Liver (tissue), 3 donors: ENCODE results near the gene ITGA4.

Source experiments
- CTCF ChIP-seq: fragments of 150-350 bp; IDR thresholded peaks from 2 replicates; pipeline ENCODE4 v1.5.1; 2017; ENCODE audit warnings: improper control_type of control experiment, low read depth, low read length; ENCODE audit not compliant: missing input control
- FOXA2 ChIP-seq: IDR thresholded peaks from 2 replicates; pipeline ENCODE4 v1.6.1; 2016; ENCODE audit warnings: antibody characterized with exemption
- JUND ChIP-seq, 2 donors: IDR thresholded peaks; 2 replicates each; pipeline ENCODE4 v1.6.1; 2016; ENCODE audit warnings: antibody characterized with exemption in 2 of 2
- MAX ChIP-seq: IDR thresholded peaks from 2 replicates; pipeline ENCODE4 v1.6.1; 2016; ENCODE audit warnings: antibody characterized with exemption
- TF ChIP-seq, protein P1 (sequence below): IDR thresholded peaks from 2 replicates; pipeline ENCODE4 v1.6.1; 2016; ENCODE audit warnings: antibody characterized with exemption
- donor health status: healthy.
- donor health status: healthy.

DNA sequence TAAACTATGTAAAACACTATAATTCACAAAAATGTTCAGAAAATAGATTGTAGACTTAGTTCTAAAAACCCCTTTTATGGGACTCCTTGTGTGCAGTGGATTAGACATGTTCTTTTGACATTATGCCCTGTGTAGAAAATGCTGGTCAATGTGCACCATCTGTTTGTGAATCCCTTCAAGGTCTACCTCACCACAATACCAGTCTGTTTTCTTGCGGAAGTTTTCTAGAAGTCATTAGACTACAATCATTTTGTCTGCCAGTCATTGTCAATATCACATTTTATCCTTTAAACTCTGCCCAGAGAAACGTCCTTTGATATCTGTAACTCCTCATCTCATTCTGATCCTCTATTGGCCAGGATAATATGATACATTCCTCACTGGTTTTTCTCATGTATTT is 7.8 kb downstream of the ITGA4 start:
- no peak for TF ChIP-seq CTCF
- TF ChIP-seq MAX = no peak
- TF ChIP-seq, protein P1, sequence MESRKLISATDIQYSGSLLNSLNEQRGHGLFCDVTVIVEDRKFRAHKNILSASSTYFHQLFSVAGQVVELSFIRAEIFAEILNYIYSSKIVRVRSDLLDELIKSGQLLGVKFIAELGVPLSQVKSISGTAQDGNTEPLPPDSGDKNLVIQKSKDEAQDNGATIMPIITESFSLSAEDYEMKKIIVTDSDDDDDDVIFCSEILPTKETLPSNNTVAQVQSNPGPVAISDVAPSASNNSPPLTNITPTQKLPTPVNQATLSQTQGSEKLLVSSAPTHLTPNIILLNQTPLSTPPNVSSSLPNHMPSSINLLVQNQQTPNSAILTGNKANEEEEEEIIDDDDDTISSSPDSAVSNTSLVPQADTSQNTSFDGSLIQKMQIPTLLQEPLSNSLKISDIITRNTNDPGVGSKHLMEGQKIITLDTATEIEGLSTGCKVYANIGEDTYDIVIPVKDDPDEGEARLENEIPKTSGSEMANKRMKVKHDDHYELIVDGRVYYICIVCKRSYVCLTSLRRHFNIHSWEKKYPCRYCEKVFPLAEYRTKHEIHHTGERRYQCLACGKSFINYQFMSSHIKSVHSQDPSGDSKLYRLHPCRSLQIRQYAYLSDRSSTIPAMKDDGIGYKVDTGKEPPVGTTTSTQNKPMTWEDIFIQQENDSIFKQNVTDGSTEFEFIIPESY = no peak
- no peak for TF ChIP-seq JUND (IDR thresholded peaks at IDR 0.05)
- TF ChIP-seq FOXA2 = no peak
